ENCODE measurements around the gene SULT1A1.
"Not testable (repeated sequence)": the region's sequence is repeated elsewhere in the genome, so short reads cannot be mapped to it uniquely, and the experiment has no call there.

Gene SULT1A1

DNA sequence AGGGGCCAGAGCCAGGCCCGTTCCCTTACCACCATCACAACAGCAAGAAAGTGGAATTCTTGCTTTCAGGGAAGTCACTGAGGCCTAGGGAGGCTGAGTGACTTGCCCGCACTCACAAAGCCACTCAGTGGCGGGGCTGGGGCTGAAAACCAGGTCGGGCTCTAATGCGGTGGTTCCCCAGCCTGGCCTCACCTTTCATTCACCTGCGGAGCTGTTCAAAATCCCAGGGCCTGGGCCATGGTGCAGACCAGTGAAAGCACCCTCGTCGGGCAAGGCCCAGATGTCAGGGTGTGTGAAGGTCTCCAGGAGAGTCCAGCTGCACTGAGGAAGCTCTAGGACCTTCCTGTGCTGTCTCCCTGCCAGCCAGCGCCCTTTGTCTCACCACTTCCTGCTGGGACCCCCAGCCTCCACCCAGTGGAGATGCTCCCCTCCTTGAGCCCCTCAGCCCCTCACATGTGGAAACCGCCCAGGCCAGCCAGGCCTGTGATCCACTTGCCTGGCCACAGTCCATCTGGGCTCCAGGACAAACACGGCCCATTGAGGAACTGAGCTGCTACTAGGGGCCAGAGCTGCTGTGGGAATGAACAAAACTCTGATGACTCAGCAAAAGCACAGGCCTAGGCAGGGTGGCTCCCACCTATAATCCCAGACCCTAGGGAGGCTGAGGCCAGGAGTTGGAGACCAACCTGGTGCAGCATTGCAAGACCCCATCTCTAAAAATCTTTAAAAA, 812 bp downstream of the SULT1A1 start:
- not testable (repeated sequence) for H3K4me3 ChIP-seq (ENCODE audit: insufficient read depth, low read depth, low read length, poor library complexity, severe bottlenecking); H3K4me1 ChIP-seq (ENCODE audit: control insufficient read depth, insufficient read depth, low read length, poor library complexity, severe bottlenecking); DNase-seq; H3K27me3 ChIP-seq (replicated peaks; ENCODE audit: control insufficient read depth, insufficient read depth, low read length, poor library complexity, severe bottlenecking); H3K36me3 ChIP-seq (ENCODE audit: control insufficient read depth, insufficient read depth, low read length); H3K9me3 ChIP-seq (ENCODE audit: control insufficient read depth, low read length); H3K27ac ChIP-seq (ENCODE audit: insufficient read depth, low read length, poor library complexity, severe bottlenecking)

DNA sequence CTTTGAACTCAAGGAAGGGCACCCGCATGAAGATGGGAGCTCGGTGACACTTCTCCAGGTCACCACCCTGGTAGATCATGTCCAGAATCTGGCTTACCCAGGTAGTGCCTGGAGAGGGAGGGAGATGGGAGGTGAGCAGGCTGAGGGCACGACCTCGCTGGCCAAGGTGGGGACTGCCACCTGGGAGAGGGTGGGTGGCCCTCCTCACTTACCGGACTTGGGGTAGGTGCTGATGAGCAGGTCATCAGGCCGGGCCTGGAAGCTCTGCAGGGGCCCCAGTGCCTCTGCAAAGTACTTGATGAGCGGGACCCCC, 1.4 kb downstream of the SULT1A1 start:
- not testable (repeated sequence) for H3K27ac ChIP-seq (ENCODE audit: insufficient read depth, low read length, poor library complexity, severe bottlenecking); H3K9me3 ChIP-seq (ENCODE audit: control insufficient read depth, low read length); DNase-seq; H3K4me1 ChIP-seq (ENCODE audit: control insufficient read depth, insufficient read depth, low read length, poor library complexity, severe bottlenecking); H3K36me3 ChIP-seq (ENCODE audit: control insufficient read depth, insufficient read depth, low read length); H3K27me3 ChIP-seq (replicated peaks; ENCODE audit: control insufficient read depth, insufficient read depth, low read length, poor library complexity, severe bottlenecking); H3K4me3 ChIP-seq (ENCODE audit: insufficient read depth, low read depth, low read length, poor library complexity, severe bottlenecking)

DNA sequence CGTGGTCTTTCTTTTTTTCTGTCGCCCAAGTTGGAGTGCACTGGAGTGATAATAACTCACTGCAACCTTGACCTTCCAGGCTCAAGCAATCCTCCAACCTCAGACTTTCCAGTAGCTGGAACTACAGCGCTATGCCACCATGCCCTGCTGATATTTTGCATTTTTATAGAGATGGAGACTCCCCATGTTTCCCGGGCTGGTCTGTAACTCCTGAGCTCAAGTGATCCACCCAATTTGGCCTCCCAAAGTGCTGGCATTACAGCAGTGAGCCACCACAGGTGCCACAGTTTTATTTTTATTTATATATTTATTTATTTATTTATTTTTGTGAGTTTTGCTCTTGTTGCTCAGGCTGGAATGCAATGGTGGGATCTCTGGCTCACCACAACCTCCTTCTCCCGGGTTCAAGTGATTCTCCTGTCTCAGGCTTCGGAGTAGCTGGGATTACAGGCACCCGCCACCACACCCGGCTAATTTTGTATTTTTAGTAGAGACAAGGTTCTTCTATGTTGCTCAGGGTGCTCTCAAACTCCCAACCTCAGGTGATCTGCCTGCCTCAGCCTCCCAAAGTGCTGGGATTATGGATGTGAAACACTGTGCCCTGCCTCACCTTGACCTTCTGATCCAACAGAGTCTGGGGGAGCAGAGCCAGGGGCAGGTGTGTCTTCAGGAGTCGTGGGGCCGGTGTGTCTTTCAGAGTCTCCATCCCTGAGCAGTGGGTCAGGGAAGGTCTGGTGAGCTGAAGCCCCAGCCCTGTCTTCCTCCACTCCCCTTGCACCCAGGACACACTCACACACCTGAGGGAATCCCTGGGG, 2.0 kb downstream of the SULT1A1 start:
- H3K36me3 ChIP-seq (ENCODE audit: control insufficient read depth, insufficient read depth, low read length); H3K4me3 ChIP-seq (ENCODE audit: insufficient read depth, low read depth, low read length, poor library complexity, severe bottlenecking); H3K4me1 ChIP-seq (ENCODE audit: control insufficient read depth, insufficient read depth, low read length, poor library complexity, severe bottlenecking); H3K9me3 ChIP-seq (ENCODE audit: control insufficient read depth, low read length); DNase-seq; H3K27me3 ChIP-seq (replicated peaks; ENCODE audit: control insufficient read depth, insufficient read depth, low read length, poor library complexity, severe bottlenecking); H3K27ac ChIP-seq (ENCODE audit: insufficient read depth, low read length, poor library complexity, severe bottlenecking): not testable (repeated sequence)

DNA sequence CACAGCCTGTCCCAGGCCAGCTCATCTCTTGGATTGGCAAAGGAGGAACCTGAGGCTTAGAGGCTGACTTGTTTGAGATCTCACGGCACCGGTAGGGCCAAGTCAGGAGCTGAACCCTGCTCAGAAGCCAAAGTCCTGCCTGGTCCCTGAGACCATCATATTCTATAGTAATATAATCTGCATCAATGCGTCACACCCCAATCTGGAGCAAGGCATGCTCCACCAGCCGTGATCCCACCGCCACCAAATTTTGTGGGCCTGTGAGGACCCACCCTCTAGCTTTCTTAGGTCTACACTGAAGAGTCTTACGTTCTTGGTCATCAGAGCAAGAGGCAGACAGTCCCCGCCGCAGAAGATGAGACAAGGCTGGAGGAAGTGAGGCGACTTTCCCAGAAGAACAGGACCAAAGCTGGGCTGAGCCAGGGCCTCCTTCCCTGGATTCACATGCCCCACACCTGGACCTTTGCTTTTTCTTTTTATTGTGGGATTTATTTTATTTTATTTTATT, 2.7 kb downstream of the SULT1A1 start:
- Histone ChIP-seq H3K27me3 (replicated peaks; ENCODE audit: control insufficient read depth, insufficient read depth, low read length, poor library complexity, severe bottlenecking) (no peaks in the 10 kb centered on the region), H3K27ac (ENCODE audit: insufficient read depth, low read length, poor library complexity, severe bottlenecking) (no peak overlapping the region), H3K4me3 (ENCODE audit: insufficient read depth, low read depth, low read length, poor library complexity, severe bottlenecking) (no peak overlapping the region), H3K9me3 (ENCODE audit: control insufficient read depth, low read length) (no peaks in the 10 kb centered on the region), H3K4me1 (ENCODE audit: control insufficient read depth, insufficient read depth, low read length, poor library complexity, severe bottlenecking) (no peaks in the 10 kb centered on the region), H3K36me3 (ENCODE audit: control insufficient read depth, insufficient read depth, low read length) (no peaks in the 10 kb centered on the region)
- no peak for DNase-seq

DNA sequence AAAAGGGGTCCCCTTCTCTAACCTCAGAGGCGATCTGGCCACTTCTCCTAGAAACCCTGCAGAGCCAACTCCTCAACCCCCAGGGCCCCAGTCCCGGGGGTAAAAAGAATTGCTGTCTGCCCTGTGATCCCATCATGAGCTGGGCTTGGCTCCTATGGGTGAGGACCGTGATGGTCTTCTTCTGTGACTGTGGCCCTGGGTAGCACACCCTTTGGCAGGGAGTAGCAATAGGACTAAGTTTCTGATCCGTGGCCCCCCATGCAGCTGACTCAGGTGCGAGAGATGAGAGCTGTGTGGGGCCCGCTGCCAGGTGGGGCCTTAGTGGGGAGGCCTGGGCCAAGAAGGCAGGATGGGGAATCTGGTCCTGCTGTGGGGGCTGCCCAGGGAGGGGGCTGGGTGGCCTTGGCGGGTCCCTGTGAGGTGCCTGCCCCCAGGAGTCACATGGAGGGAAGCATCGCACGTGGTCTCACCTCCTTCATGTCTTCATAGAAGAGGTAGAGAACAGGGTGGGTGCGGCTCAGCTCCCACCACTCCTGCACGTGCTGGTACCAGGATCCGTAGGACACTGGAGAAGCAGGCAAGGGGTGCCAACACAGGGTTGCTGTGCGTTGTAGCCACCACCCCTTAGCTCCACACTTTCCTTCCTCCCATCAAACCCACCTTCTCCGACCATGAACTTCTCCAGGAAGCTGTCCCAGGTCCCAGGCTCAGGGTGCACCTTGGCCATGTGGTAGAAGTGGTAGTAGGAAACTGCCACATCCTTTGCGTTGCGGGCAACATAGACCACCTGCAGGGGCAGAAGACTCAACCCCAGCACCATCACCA, 3.3 kb downstream of the SULT1A1 start:
- no peak overlapping the region for H3K4me3 ChIP-seq (ENCODE audit: insufficient read depth, low read depth, low read length, poor library complexity, severe bottlenecking)
- no peaks in the 10 kb centered on the region for H3K27me3 ChIP-seq (replicated peaks; ENCODE audit: control insufficient read depth, insufficient read depth, low read length, poor library complexity, severe bottlenecking)
- no peak for DNase-seq
- no peaks in the 10 kb centered on the region for H3K36me3 ChIP-seq (ENCODE audit: control insufficient read depth, insufficient read depth, low read length)
- H3K27ac ChIP-seq (ENCODE audit: insufficient read depth, low read length, poor library complexity, severe bottlenecking) = no peak overlapping the region
- no peaks in the 10 kb centered on the region for H3K4me1 ChIP-seq (ENCODE audit: control insufficient read depth, insufficient read depth, low read length, poor library complexity, severe bottlenecking)
- H3K9me3 ChIP-seq (ENCODE audit: control insufficient read depth, low read length) = no peaks in the 10 kb centered on the region

DNA sequence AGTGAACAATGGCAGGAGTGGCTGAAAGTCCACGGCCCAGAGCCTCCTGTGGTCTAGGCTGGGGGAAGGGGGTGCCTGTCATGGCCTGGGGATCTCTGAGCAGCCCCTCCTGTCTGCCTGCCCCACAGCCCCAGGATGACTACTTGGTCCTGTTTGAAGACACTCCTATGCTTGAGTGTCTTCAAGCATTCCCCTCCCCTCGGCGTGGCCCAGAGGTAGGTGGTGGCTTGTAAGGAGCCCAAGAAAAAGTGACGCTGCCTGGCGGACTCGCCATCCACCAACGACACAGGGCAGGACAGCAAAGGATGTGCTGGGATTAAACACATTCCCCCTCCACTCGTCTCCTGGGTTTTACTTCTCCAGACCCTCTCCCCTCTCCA, 5.7 kb downstream of the SULT1A1 start:
- Histone ChIP-seq H3K27me3 (replicated peaks; ENCODE audit: control insufficient read depth, insufficient read depth, low read length, poor library complexity, severe bottlenecking) (no peaks in the 10 kb centered on the region), H3K4me1 (ENCODE audit: control insufficient read depth, insufficient read depth, low read length, poor library complexity, severe bottlenecking) (no peaks in the 10 kb centered on the region), H3K4me3 (ENCODE audit: insufficient read depth, low read depth, low read length, poor library complexity, severe bottlenecking) (no peak overlapping the region), H3K9me3 (ENCODE audit: control insufficient read depth, low read length) (no peaks in the 10 kb centered on the region), H3K36me3 (ENCODE audit: control insufficient read depth, insufficient read depth, low read length) (no peaks in the 10 kb centered on the region), H3K27ac (ENCODE audit: insufficient read depth, low read length, poor library complexity, severe bottlenecking) (no peak overlapping the region)
- DNase-seq = no peak

DNA sequence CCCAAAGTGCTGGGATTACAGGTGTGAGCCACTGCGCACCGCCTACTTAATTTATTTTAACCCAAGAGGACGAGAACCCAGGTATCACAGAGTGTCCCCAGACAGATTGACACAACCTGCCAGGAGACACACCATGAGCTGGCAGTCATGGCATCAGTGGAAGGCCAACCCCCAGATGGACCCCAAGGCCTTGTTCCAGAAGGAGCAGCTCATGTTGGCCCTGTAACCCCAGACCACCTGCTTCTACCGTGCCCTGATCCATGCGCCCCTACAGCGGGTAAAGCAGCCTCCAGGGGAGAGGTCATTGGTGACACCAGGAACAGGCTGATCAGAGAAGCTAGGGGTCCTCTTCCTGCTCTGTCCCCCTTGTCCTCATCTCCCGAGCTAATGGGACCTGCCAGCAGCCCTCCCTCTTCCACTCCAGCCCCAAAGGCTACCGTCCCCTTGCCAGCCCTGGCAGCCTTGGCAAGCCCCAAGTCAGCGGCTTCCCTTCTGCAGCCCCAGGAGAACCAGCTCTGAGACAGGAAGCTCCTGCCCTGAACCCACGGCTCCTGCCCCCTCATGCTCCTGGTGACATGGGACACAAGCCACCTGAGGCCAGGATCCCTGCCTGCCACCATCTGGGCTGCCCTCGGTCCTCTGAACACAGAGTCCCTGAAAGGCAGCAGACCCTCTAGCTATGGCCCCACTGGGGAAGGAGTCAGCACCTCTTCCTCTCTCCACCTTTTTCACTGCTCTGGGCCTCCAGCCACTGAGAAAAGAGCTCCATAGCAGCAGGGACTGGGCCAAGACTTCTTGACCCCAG, 6.3 kb downstream of the SULT1A1 start:
- Histone ChIP-seq H3K4me1 (ENCODE audit: control insufficient read depth, insufficient read depth, low read length, poor library complexity, severe bottlenecking) (no peaks in the 10 kb centered on the region), H3K9me3 (ENCODE audit: control insufficient read depth, low read length) (no peaks in the 10 kb centered on the region), H3K27ac (ENCODE audit: insufficient read depth, low read length, poor library complexity, severe bottlenecking) (no peak overlapping the region), H3K4me3 (ENCODE audit: insufficient read depth, low read depth, low read length, poor library complexity, severe bottlenecking) (no peak overlapping the region), H3K27me3 (replicated peaks; ENCODE audit: control insufficient read depth, insufficient read depth, low read length, poor library complexity, severe bottlenecking) (no peaks in the 10 kb centered on the region), H3K36me3 (ENCODE audit: control insufficient read depth, insufficient read depth, low read length) (no peaks in the 10 kb centered on the region)
- DNase-seq = no peak

DNA sequence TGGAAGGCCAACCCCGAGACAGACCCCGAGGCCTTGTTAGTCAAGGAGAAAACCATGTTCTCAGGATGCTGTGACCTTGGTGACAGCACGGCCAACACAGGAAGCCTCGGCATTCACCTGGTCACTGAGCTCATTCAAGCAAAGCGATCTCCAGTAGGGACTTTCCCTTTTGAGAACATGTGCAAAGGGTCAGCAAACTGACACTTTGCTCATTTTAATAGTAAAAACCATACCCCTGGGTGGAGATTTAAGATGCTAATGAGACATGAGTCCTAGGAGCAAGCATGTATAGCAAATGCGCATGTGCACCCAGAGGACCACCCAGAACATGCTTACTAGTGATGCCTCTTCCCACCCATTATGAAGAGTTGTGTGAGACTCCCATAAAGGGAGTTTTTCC, 7.3 kb downstream of the SULT1A1 start:
- Histone ChIP-seq H3K4me1 (ENCODE audit: control insufficient read depth, insufficient read depth, low read length, poor library complexity, severe bottlenecking) (no peaks in the 10 kb centered on the region), H3K27ac (ENCODE audit: insufficient read depth, low read length, poor library complexity, severe bottlenecking) (no peak overlapping the region), H3K9me3 (ENCODE audit: control insufficient read depth, low read length) (no peaks in the 10 kb centered on the region), H3K4me3 (ENCODE audit: insufficient read depth, low read depth, low read length, poor library complexity, severe bottlenecking) (no peak overlapping the region), H3K36me3 (ENCODE audit: control insufficient read depth, insufficient read depth, low read length) (no peaks in the 10 kb centered on the region), H3K27me3 (replicated peaks; ENCODE audit: control insufficient read depth, insufficient read depth, low read length, poor library complexity, severe bottlenecking) (no peaks in the 10 kb centered on the region)
- DNase-seq = no peak

DNA sequence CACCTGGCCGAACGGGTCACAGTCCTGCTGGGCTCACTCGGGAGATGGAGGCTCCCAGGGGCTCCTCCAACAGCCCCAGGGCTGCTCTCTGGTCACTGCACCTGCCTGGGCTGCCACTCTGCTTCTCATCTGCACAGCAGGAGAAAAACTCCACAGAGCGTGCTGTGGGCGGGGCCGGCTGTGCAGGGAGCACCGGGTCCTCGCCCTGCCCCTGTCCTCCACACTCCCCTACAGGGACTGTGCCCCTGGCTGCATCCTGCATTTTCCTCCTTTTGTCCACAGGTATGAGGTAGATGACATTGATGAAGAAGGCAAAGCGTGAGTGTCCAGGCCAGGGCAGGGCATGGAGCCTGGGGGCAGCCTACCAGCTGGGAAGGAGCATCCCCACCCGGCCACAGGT, 7.8 kb downstream of the SULT1A1 start:
- not testable (repeated sequence) for DNase-seq; H3K27me3 ChIP-seq (replicated peaks; ENCODE audit: control insufficient read depth, insufficient read depth, low read length, poor library complexity, severe bottlenecking); H3K27ac ChIP-seq (ENCODE audit: insufficient read depth, low read length, poor library complexity, severe bottlenecking); H3K36me3 ChIP-seq (ENCODE audit: control insufficient read depth, insufficient read depth, low read length); H3K4me1 ChIP-seq (ENCODE audit: control insufficient read depth, insufficient read depth, low read length, poor library complexity, severe bottlenecking); H3K4me3 ChIP-seq (ENCODE audit: insufficient read depth, low read depth, low read length, poor library complexity, severe bottlenecking); H3K9me3 ChIP-seq (ENCODE audit: control insufficient read depth, low read length)

All from effector memory CD4-positive, alpha-beta T cell (primary cell).